HAP-1 (cell line): ENCODE results near the gene SEMA7A.
"Not testable (repeated sequence)": the region's sequence is repeated elsewhere in the genome, so short reads cannot be mapped to it uniquely, and the experiment has no call there.

ENCODE experiments used
- DNase-seq, 2 experiments: peaks; one replicate each; pipeline ENCODE4 v3.0.0-alpha.2; 2016 to 2020; ENCODE audit warnings: low spot score in 2 of 2
- H3K27me3 ChIP-seq: fragments of 250-450 bp; sonication (Bioruptor Pico); 2 replicates; pipeline ENCODE4 v1.5.1; 2020; ENCODE audit warnings: low read depth, mild to moderate bottlenecking, moderate library complexity
- H3K36me3 ChIP-seq: fragments of 250-450 bp; sonication (Bioruptor Pico); replicated peaks from 2 replicates; pipeline ENCODE4 v1.5.1; 2020; ENCODE audit warnings: mild to moderate bottlenecking
- H3K4me1 ChIP-seq: fragments of 250-450 bp; sonication (Bioruptor Pico); 2 replicates; pipeline ENCODE4 v1.5.1; 2020; ENCODE audit warnings: mild to moderate bottlenecking
- H3K4me3 ChIP-seq: fragments of 250-450 bp; sonication (Bioruptor Pico); 2 replicates; pipeline ENCODE4 v1.5.1; 2020; ENCODE audit warnings: mild to moderate bottlenecking, moderate library complexity
- H3K9me3 ChIP-seq: fragments of 250-450 bp; sonication (Bioruptor Pico); 2 replicates; pipeline ENCODE4 v1.5.1; 2020; ENCODE audit warnings: mild to moderate bottlenecking, moderate library complexity
- in situ Hi-C: fragments of 300-500 bp; cut with MboI; formaldehyde crosslinking; loops from 3 replicates; pipeline ENCODE4 v1.14.3; 2020; ENCODE audit warnings: low sequenced_read_pairs, inconsistent platforms, mixed read lengths

Gene SEMA7A

GRCh38 chr15:74394090-74394846, 39.5 kb downstream of the SEMA7A start:
- H3K27me3 ChIP-seq, result peaks cover 4% of the 10 kb centered on the region
- H3K9me3 ChIP-seq, result no peaks in the 10 kb centered on the region
- DNase-seq, result no peak
- no peaks in the 10 kb centered on the region for H3K36me3 ChIP-seq
- no peak overlapping the region for H3K4me3 ChIP-seq
- no peaks in the 10 kb centered on the region for H3K4me1 ChIP-seq
- in situ Hi-C loops, result no loop called here

DNA sequence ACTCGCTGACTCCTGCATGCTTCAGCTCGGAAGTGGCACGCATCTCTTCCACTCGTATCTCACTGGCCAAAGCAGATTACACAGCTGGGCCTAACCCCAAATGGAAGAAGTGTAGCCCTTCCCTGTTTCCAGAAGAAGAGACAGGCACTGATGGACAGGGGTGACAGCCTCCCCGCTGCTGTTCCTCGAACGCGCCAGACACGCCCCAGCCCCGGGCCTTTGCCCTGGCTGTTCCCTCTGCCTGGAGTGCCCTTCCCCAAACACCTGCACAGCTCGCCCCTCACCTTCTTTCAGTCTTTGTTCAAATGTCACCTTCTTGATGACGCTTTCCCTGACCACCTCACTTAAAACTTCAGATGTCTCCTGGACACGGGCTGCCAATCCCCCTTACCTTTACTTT, 40.3 kb downstream of the SEMA7A start:
- Histone ChIP-seq H3K27me3 (peaks cover 4% of the 10 kb centered on the region), H3K4me3 (no peak overlapping the region), H3K4me1 (no peaks in the 10 kb centered on the region), H3K36me3 (no peaks in the 10 kb centered on the region), H3K9me3 (no peaks in the 10 kb centered on the region)
- no peak for DNase-seq
- in situ Hi-C loops, result no loop called here

- Histone ChIP-seq H3K9me3 (no peaks in the 10 kb centered on the region), H3K4me3 (no peak overlapping the region), H3K4me1 (no peaks in the 10 kb centered on the region), H3K27me3 (peaks cover 4% of the 10 kb centered on the region), H3K36me3 (no peaks in the 10 kb centered on the region)
- in situ Hi-C loops, result no loop called here
- no peak for DNase-seq
Measured at GRCh38 chr15:74392902-74393301, 40.9 kb downstream of the SEMA7A start.

DNA sequence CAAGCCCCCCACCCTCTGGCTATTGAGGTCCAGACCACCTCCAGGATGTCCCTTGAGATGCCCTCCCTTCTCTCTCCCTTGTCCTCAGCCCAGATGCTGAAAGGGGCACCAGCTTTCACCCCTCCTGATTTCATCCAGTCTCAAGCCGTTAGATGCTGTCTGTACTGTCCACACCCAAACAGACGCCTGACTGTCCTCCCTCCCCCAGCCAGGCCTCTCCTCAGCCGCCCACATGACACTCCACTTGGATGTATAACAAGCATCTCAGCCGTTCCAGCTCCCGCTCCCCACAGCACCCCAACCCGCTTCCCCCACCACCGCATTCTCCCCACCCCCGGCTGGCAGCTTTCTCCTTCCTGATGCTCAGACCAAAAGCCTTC, 41.3 kb downstream of the SEMA7A start:
- Histone ChIP-seq H3K27me3 (peaks cover 4% of the 10 kb centered on the region), H3K9me3 (no peaks in the 10 kb centered on the region), H3K4me1 (no peaks in the 10 kb centered on the region), H3K36me3 (no peaks in the 10 kb centered on the region), H3K4me3 (no peak overlapping the region)
- DNase-seq, result no peak
- in situ Hi-C loops, result no loop called here

- no peaks in the 10 kb centered on the region for H3K4me1 ChIP-seq
- H3K36me3 ChIP-seq, result no peaks in the 10 kb centered on the region
- H3K9me3 ChIP-seq, result no peaks in the 10 kb centered on the region
- DNase-seq, result no peak
- no peak overlapping the region for H3K4me3 ChIP-seq
- in situ Hi-C loops, result no loop called here
- H3K27me3 ChIP-seq, result peaks cover 4% of the 10 kb centered on the region
Measured at GRCh38 chr15:74391582-74392450, 41.9 kb downstream of the SEMA7A start.

DNA sequence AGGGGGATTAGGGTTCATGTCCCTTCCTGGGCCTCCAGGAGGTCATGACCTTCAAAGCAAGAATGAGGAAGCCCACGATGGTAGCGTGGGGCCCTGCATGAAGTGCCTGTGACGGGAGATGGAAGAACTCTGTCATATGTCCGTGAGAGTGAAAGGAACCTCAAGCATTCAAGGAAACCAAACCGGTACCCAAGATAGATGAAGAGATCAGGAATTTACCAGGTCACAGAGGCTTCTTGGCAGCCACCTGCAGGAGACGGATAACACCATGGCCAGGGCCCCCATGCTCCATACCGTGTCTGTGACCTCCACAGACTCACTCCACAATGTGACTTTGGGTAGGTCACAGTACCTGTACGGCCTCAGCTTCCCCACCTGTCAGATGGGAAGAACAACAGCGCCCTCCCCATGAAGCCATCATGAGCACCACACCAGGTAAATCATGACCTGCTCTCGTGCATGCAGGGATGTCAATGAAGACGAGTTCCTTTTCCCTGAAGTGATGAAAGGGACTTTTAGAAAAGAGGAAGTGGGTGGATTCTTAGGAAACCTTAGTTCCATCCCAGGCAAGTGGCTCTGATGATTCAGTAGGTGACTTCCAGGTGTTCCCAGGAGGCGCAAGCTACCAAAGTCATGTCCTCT, 43.0 kb downstream of the SEMA7A start:
- DNase-seq, result no peak
- in situ Hi-C loops, result no loop called here
- no peak overlapping the region for H3K4me3 ChIP-seq
- H3K4me1 ChIP-seq, result no peaks in the 10 kb centered on the region
- H3K9me3 ChIP-seq, result no peaks in the 10 kb centered on the region
- peaks cover 4% of the 10 kb centered on the region for H3K27me3 ChIP-seq
- H3K36me3 ChIP-seq, result no peaks in the 10 kb centered on the region

- in situ Hi-C loops, DNase-seq, H3K9me3 ChIP-seq, H3K36me3 ChIP-seq, H3K4me1 ChIP-seq, H3K27me3 ChIP-seq, H3K4me3 ChIP-seq: not testable (repeated sequence)
Measured at GRCh38 chr15:74390049-74390646, 43.6 kb downstream of the SEMA7A start.

GRCh38 chr15:74389241-74390048, 44.3 kb downstream of the SEMA7A start:
- H3K4me3 ChIP-seq, result no peak overlapping the region
- H3K9me3 ChIP-seq, result no peaks in the 10 kb centered on the region
- no peaks in the 10 kb centered on the region for H3K36me3 ChIP-seq
- in situ Hi-C loops, result loop anchor here (10.0 kb wide), 1 partner anchor 95 kb away; no protein-coding TSS in a partner anchor
- no peak for DNase-seq
- no peaks in the 10 kb centered on the region for H3K4me1 ChIP-seq
- peaks cover 4% of the 10 kb centered on the region for H3K27me3 ChIP-seq

DNA sequence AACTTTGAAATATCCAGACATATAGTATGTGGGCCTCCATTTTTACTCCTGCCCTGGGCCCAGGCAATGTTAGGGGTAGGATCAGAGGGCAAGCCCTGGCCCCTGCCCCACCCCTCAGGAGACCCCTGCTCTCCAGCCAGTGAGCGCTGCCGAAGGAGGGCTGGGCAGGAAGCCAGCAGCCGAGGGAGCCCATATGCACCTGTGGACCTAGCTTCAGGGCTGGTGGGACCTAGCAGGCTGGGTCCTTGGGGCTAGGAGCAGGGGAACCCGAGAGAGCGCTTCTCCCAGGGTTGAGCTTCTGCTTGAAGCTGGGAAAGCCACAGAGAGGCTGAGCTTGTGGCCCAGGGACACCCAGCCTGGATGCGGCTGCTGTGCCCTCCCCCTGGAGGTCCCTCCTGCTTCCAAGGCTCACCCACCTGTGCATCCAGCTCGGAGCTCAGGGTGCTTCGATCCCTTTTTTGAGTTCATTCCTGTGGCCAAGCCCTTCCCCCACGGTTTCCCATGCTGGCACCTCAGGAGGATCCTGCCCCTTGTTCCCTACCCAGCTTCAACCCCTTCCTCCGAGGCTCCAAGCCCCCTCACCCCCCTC, 45.3 kb downstream of the SEMA7A start:
- H3K9me3 ChIP-seq, result no peaks in the 10 kb centered on the region
- no peaks in the 10 kb centered on the region for H3K36me3 ChIP-seq
- H3K4me3 ChIP-seq, result no peak overlapping the region
- no peaks in the 10 kb centered on the region for H3K4me1 ChIP-seq
- peaks cover 2% of the 10 kb centered on the region; the same call in 1 of the 2 replicates for H3K27me3 ChIP-seq
- no peak for DNase-seq
- in situ Hi-C loops, result loop anchor here (10.0 kb wide), 1 partner anchor 96 kb away; no protein-coding TSS in a partner anchor

GRCh38 chr15:74387621-74388362, 46.0 kb downstream of the SEMA7A start:
- no peak overlapping the region for H3K4me3 ChIP-seq
- in situ Hi-C loops, result loop anchor here (10.0 kb wide), 1 partner anchor 97 kb away; no protein-coding TSS in a partner anchor
- no peaks in the 10 kb centered on the region for H3K9me3 ChIP-seq
- DNase-seq, result no peak
- H3K4me1 ChIP-seq, result no peaks in the 10 kb centered on the region
- no peaks in the 10 kb centered on the region for H3K27me3 ChIP-seq
- no peaks in the 10 kb centered on the region for H3K36me3 ChIP-seq

GRCh38 chr15:74387141-74387541, 46.6 kb downstream of the SEMA7A start:
- H3K4me1 ChIP-seq, result no peaks in the 10 kb centered on the region; the same call in 1 of the 2 replicates
- in situ Hi-C loops, result loop anchor here (10.0 kb wide), 1 partner anchor 98 kb away; no protein-coding TSS in a partner anchor
- no peaks in the 10 kb centered on the region for H3K27me3 ChIP-seq
- H3K36me3 ChIP-seq, result no peaks in the 10 kb centered on the region
- H3K9me3 ChIP-seq, result no peaks in the 10 kb centered on the region
- H3K4me3 ChIP-seq, result no peak overlapping the region
- no peak for DNase-seq
